ENCODE measurements around the gene YPEL2.

Gene YPEL2

GRCh38 chr17:59369031-59369975, 37.8 kb downstream of the YPEL2 start:
- no peak for TF ChIP-seq EZH2phosphoT487 (IDR thresholded peaks at IDR 0.05; ENCODE audit: borderline replicate concordance)

GRCh38 chr17:59370593-59371299, 39.3 kb downstream of the YPEL2 start:
- Histone ChIP-seq H3K9me3 (ENCODE audit: insufficient read depth, low read depth, low read length) (no peaks in the 10 kb centered on the region), H3F3A (ENCODE audit: low read depth) (no peaks in the 10 kb centered on the region), H3K27me3 (ENCODE audit: insufficient read depth, low read length, poor library complexity, severe bottlenecking) (no peaks in the 10 kb centered on the region), H3K9me2 (replicated peaks; ENCODE audit: low read depth, low read length) (no peaks in the 10 kb centered on the region), H3K79me2 (ENCODE audit: insufficient read depth, low read length) (no peaks in the 10 kb centered on the region), H3K4me1 (ENCODE audit: insufficient read depth, low read length, poor library complexity, severe bottlenecking) (peaks cover 23% of the 10 kb centered on the region), H3K4me3 (ENCODE audit: low read length, poor library complexity, severe bottlenecking) (no peak overlapping the region), H2AFZ (ENCODE audit: low read length) (no peak overlapping the region), H3K9ac (ENCODE audit: low read depth, low read length, poor library complexity, severe bottlenecking) (no peak overlapping the region), H4K20me1 (ENCODE audit: insufficient read depth, low read length, poor library complexity, severe bottlenecking) (no peaks in the 10 kb centered on the region), H3K36me3 (ENCODE audit: insufficient read depth, low read length) (no peaks in the 10 kb centered on the region), H3K4me2 (ENCODE audit: low read depth, low read length, poor library complexity, severe bottlenecking) (no peak overlapping the region)
- no peak for TF ChIP-seq EZH2phosphoT487 (IDR thresholded peaks at IDR 0.05; ENCODE audit: borderline replicate concordance)
- no peak for TF ChIP-seq CTCF (conservative IDR thresholded peaks at IDR 0.05; ENCODE audit: low read length)

More at GRCh38 chr17:59369031-59369975, 37.8 kb downstream of the YPEL2 start:
- no peaks in the 10 kb centered on the region for H3K9me3 ChIP-seq (ENCODE audit: insufficient read depth, low read depth, low read length)
- no peaks in the 10 kb centered on the region for H3K9me2 ChIP-seq (replicated peaks; ENCODE audit: low read depth, low read length)
- no peak overlapping the region for H2AFZ ChIP-seq (ENCODE audit: low read length)
- no peaks in the 10 kb centered on the region for H4K20me1 ChIP-seq (ENCODE audit: insufficient read depth, low read length, poor library complexity, severe bottlenecking)
- no peaks in the 10 kb centered on the region for H3K36me3 ChIP-seq (ENCODE audit: insufficient read depth, low read length)
- H3K9ac ChIP-seq (ENCODE audit: low read depth, low read length, poor library complexity, severe bottlenecking), result no peak overlapping the region
- H3K4me2 ChIP-seq (ENCODE audit: low read depth, low read length, poor library complexity, severe bottlenecking), result no peak overlapping the region
- no peaks in the 10 kb centered on the region for H3F3A ChIP-seq (ENCODE audit: low read depth)
- no peaks in the 10 kb centered on the region for H3K27me3 ChIP-seq (ENCODE audit: insufficient read depth, low read length, poor library complexity, severe bottlenecking)
- no peaks in the 10 kb centered on the region for H3K79me2 ChIP-seq (ENCODE audit: insufficient read depth, low read length)
- H3K4me3 ChIP-seq (ENCODE audit: low read length, poor library complexity, severe bottlenecking), result no peak overlapping the region
- H3K4me1 ChIP-seq (ENCODE audit: insufficient read depth, low read length, poor library complexity, severe bottlenecking), result peaks cover 23% of the 10 kb centered on the region

GRCh38 chr17:59371416-59372100, 40.1 kb downstream of the YPEL2 start:
- Histone ChIP-seq H3F3A (ENCODE audit: low read depth) (no peaks in the 10 kb centered on the region), H3K79me2 (ENCODE audit: insufficient read depth, low read length) (no peaks in the 10 kb centered on the region), H2AFZ (ENCODE audit: low read length) (no peak overlapping the region), H4K20me1 (ENCODE audit: insufficient read depth, low read length, poor library complexity, severe bottlenecking) (no peaks in the 10 kb centered on the region), H3K9me2 (replicated peaks; ENCODE audit: low read depth, low read length) (no peaks in the 10 kb centered on the region), H3K9me3 (ENCODE audit: insufficient read depth, low read depth, low read length) (no peaks in the 10 kb centered on the region), H3K36me3 (ENCODE audit: insufficient read depth, low read length) (no peaks in the 10 kb centered on the region), H3K4me2 (ENCODE audit: low read depth, low read length, poor library complexity, severe bottlenecking) (peak overlapping the region; percentile 49), H3K27me3 (ENCODE audit: insufficient read depth, low read length, poor library complexity, severe bottlenecking) (no peaks in the 10 kb centered on the region), H3K9ac (ENCODE audit: low read depth, low read length, poor library complexity, severe bottlenecking) (no peak overlapping the region), H3K4me1 (ENCODE audit: insufficient read depth, low read length, poor library complexity, severe bottlenecking) (peaks cover 23% of the 10 kb centered on the region), H3K4me3 (ENCODE audit: low read length, poor library complexity, severe bottlenecking) (no peak overlapping the region)
- TF ChIP-seq EZH2phosphoT487 (IDR thresholded peaks at IDR 0.05; ENCODE audit: borderline replicate concordance), result no peak
- no peak for TF ChIP-seq CTCF (conservative IDR thresholded peaks at IDR 0.05; ENCODE audit: low read length)
